HEK293 (cell line): ENCODE data around the gene PCBD2.

Experiments
- BCL11A ChIP-seq: fragments of 450-650 bp; formaldehyde crosslinking; IDR thresholded peaks from 2 replicates; pipeline ENCODE4 v1.5.1; 2016; ENCODE audit warnings: low read depth, missing biosample characterization, missing genetic modification characterization
- HOXA7 ChIP-seq: sonication (generic); formaldehyde crosslinking; IDR thresholded peaks from 2 replicates; pipeline ENCODE4 v1.8.1; 2022; ENCODE audit warnings: missing genetic modification reagents, borderline replicate concordance
- KLF1 ChIP-seq: fragments of 450-650 bp; formaldehyde crosslinking; IDR thresholded peaks from 2 replicates; pipeline ENCODE4 v1.5.1; 2016; ENCODE audit warnings: missing biosample characterization, missing genetic modification characterization
- MYNN ChIP-seq: fragments of 450-650 bp; formaldehyde crosslinking; IDR thresholded peaks from 2 replicates; pipeline ENCODE4 v1.5.1; 2016; ENCODE audit warnings: missing biosample characterization, missing genetic modification characterization, borderline replicate concordance
- ZBTB8A ChIP-seq: fragments of 450-650 bp; formaldehyde crosslinking; IDR thresholded peaks from 2 replicates; pipeline ENCODE4 v1.5.1; 2016; ENCODE audit warnings: missing biosample characterization, missing genetic modification characterization
- ZNF140 ChIP-seq: fragments of 450-650 bp; formaldehyde crosslinking; IDR thresholded peaks from 2 replicates; pipeline ENCODE4 v1.5.1; 2016; ENCODE audit warnings: missing biosample characterization, missing genetic modification characterization
- ZNF157 ChIP-seq: fragments of 450-650 bp; formaldehyde crosslinking; IDR thresholded peaks from 2 replicates; pipeline ENCODE4 v1.5.1; 2016; ENCODE audit warnings: missing biosample characterization, missing genetic modification characterization
- ZNF211 ChIP-seq: fragments of 450-650 bp; formaldehyde crosslinking; IDR thresholded peaks from 2 replicates; pipeline ENCODE4 v1.5.1; 2016; ENCODE audit warnings: low read depth, missing biosample characterization, missing genetic modification characterization
- ZNF239 ChIP-seq: fragments of 450-650 bp; formaldehyde crosslinking; IDR thresholded peaks from 2 replicates; pipeline ENCODE4 v1.5.1; 2016; ENCODE audit warnings: missing biosample characterization, missing genetic modification characterization
- ZNF416 ChIP-seq: fragments of 450-650 bp; formaldehyde crosslinking; IDR thresholded peaks from 2 replicates; pipeline ENCODE4 v1.5.1; 2016; ENCODE audit warnings: missing biosample characterization, missing genetic modification characterization
- ZNF514 ChIP-seq: fragments of 450-650 bp; formaldehyde crosslinking; IDR thresholded peaks from 2 replicates; pipeline ENCODE4 v1.5.1; 2016; ENCODE audit warnings: missing biosample characterization, missing genetic modification characterization
- ZNF529 ChIP-seq: fragments of 450-650 bp; formaldehyde crosslinking; IDR thresholded peaks from 2 replicates; pipeline ENCODE4 v1.5.1; 2017; ENCODE audit warnings: missing genetic modification characterization, missing biosample characterization; ENCODE audit not compliant: insufficient replicate concordance
- ZNF555 ChIP-seq: fragments of 450-650 bp; formaldehyde crosslinking; conservative IDR thresholded peaks from 2 replicates; pipeline ENCODE4 v1.5.1; 2017; ENCODE audit warnings: missing biosample characterization, mild to moderate bottlenecking, missing genetic modification characterization, inconsistent platforms
- ZNF626 ChIP-seq: fragments of 450-650 bp; sonication (Bioruptor Pico); formaldehyde crosslinking; IDR thresholded peaks from 2 replicates; pipeline ENCODE4 v1.5.1; 2018; ENCODE audit warnings: missing biosample characterization, missing genetic modification characterization, inconsistent platforms
- ZNF664 ChIP-seq: fragments of 450-650 bp; formaldehyde crosslinking; IDR thresholded peaks from 2 replicates; pipeline ENCODE4 v1.5.1; 2016; ENCODE audit warnings: missing biosample characterization, missing genetic modification characterization
- ZNF670 ChIP-seq: fragments of 450-650 bp; formaldehyde crosslinking; IDR thresholded peaks from 2 replicates; pipeline ENCODE4 v1.5.1; 2016; ENCODE audit warnings: missing biosample characterization, missing genetic modification characterization, low read depth
- ZNF76 ChIP-seq: fragments of 450-650 bp; formaldehyde crosslinking; IDR thresholded peaks from 2 replicates; pipeline ENCODE4; 2016; ENCODE audit warnings: low read depth, missing biosample characterization, missing genetic modification characterization, borderline replicate concordance
- TF ChIP-seq, protein P1 (sequence below): fragments of 450-650 bp; formaldehyde crosslinking; IDR thresholded peaks from 2 replicates; pipeline ENCODE4 v1.5.1; 2016; ENCODE audit warnings: missing biosample characterization, missing genetic modification characterization, borderline replicate concordance
- TF ChIP-seq, protein P2 (sequence below): fragments of 450-650 bp; formaldehyde crosslinking; IDR thresholded peaks from 2 replicates; pipeline ENCODE4 v1.5.1; 2016; ENCODE audit warnings: missing biosample characterization, missing genetic modification characterization
- TF ChIP-seq, protein P3 (sequence below): fragments of 450-650 bp; formaldehyde crosslinking; IDR thresholded peaks from 2 replicates; pipeline ENCODE4 v1.5.1; 2016; ENCODE audit warnings: missing biosample characterization, missing genetic modification characterization
- TF ChIP-seq, protein P4 (sequence below): fragments of 450-650 bp; formaldehyde crosslinking; IDR thresholded peaks from 2 replicates; pipeline ENCODE4 v1.5.1; 2016; ENCODE audit warnings: missing biosample characterization, missing genetic modification characterization, low read depth
- TF ChIP-seq, protein P5 (sequence below): fragments of 450-650 bp; formaldehyde crosslinking; IDR thresholded peaks from 2 replicates; pipeline ENCODE4 v1.5.1; 2016; ENCODE audit warnings: missing biosample characterization, missing genetic modification characterization, borderline replicate concordance
- TF ChIP-seq, protein P6 (sequence below): fragments of 450-650 bp; formaldehyde crosslinking; IDR thresholded peaks from 2 replicates; pipeline ENCODE4 v1.5.1; 2016; ENCODE audit warnings: missing biosample characterization, missing genetic modification characterization
- TF ChIP-seq, protein P7 (sequence below): fragments of 450-650 bp; formaldehyde crosslinking; IDR thresholded peaks from 2 replicates; pipeline ENCODE4 v1.5.1; 2016; ENCODE audit warnings: missing biosample characterization, missing genetic modification characterization

PCBD2 gene

DNA sequence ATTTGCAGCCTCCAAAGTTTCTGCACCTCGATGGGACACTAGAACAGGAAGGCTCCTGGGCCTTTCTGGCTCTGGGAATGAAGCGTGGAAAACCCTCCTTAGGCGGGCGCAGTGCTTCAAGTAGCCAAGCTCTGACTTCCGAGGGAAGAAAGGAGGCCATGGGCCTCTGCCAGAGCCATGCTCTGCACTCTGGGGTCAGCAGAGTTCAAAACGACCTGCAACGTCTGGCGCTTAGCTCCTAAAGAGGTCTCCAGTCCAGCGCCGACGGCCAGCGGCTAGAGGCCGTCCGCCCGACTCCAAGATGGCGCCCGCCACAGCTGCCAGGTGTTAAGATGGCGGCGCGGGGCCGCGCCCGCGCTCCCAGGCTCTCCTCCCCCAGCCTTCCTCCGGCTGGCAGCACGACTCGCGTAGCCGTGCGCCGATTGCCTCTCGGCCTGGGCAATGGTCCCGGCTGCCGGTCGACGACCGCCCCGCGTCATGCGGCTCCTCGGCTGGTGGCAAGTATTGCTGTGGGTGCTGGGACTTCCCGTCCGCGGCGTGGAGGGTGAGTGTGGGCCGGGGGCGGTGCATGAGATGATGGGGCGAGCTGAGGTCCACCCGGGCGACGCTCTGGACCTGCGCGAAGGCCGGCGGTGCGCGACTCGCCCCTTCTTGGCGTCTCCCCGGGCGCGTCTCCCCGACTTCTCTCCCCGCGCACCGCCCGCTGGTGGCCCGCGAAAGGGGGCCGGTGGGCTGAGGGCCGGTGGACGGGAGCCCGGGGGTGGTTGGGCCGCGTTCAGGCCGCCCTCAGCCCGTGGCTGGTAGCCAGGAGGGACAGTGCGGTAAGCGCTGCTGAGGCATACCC is 30.7 kb upstream of the PCBD2 start, which contains the start of gene TXNDC15 (continued):
- TF ChIP-seq, protein P1, sequence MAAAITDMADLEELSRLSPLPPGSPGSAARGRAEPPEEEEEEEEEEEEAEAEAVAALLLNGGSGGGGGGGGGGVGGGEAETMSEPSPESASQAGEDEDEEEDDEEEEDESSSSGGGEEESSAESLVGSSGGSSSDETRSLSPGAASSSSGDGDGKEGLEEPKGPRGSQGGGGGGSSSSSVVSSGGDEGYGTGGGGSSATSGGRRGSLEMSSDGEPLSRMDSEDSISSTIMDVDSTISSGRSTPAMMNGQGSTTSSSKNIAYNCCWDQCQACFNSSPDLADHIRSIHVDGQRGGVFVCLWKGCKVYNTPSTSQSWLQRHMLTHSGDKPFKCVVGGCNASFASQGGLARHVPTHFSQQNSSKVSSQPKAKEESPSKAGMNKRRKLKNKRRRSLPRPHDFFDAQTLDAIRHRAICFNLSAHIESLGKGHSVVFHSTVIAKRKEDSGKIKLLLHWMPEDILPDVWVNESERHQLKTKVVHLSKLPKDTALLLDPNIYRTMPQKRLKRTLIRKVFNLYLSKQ (tag by site-specific recombination), result no peak
- TF ChIP-seq ZNF76 (tag by site-specific recombination) (peak; percentile 95), ZNF211 (no peak), ZNF514 (tag by site-specific recombination) (no peak), ZNF626 (tag by site-specific recombination) (no peak), ZNF416 (tag by site-specific recombination) (no peak), ZNF157 (tag by site-specific recombination) (no peak), ZNF555 (no peak), ZNF670 (no peak), ZNF239 (tag by site-specific recombination) (0 out of 2 replicates have a peak, but pooled peaks have one; percentile 13), HOXA7 (CRISPR knock-in tag) (no peak), ZNF140 (tag by site-specific recombination) (no peak), ZBTB8A (tag by site-specific recombination) (peak; percentile 95), BCL11A (tag by site-specific recombination) (0 out of 2 replicates have a peak, but pooled peaks have one; percentile 41), ZNF664 (tag by site-specific recombination) (no peak), KLF1 (peak; percentile 52; the same call in 1 of the 2 replicates), ZNF529 (tag by site-specific recombination) (no peak), MYNN (tag by site-specific recombination) (no peak; the same call in 1 of the 2 replicates)
- TF ChIP-seq, protein P2, sequence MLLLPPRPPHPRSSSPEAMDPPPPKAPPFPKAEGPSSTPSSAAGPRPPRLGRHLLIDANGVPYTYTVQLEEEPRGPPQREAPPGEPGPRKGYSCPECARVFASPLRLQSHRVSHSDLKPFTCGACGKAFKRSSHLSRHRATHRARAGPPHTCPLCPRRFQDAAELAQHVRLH (tag by site-specific recombination), result peak; percentile 74
- TF ChIP-seq, protein P3, sequence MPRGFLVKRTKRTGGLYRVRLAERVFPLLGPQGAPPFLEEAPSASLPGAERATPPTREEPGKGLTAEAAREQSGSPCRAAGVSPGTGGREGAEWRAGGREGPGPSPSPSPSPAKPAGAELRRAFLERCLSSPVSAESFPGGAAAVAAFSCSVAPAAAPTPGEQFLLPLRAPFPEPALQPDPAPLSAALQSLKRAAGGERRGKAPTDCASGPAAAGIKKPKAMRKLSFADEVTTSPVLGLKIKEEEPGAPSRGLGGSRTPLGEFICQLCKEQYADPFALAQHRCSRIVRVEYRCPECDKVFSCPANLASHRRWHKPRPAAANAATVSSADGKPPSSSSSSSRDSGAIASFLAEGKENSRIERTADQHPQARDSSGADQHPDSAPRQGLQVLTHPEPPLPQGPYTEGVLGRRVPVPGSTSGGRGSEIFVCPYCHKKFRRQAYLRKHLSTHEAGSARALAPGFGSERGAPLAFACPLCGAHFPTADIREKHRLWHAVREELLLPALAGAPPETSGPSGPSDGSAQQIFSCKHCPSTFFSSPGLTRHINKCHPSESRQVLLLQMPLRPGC (tag by site-specific recombination), result peak; percentile 64
- TF ChIP-seq, protein P4, sequence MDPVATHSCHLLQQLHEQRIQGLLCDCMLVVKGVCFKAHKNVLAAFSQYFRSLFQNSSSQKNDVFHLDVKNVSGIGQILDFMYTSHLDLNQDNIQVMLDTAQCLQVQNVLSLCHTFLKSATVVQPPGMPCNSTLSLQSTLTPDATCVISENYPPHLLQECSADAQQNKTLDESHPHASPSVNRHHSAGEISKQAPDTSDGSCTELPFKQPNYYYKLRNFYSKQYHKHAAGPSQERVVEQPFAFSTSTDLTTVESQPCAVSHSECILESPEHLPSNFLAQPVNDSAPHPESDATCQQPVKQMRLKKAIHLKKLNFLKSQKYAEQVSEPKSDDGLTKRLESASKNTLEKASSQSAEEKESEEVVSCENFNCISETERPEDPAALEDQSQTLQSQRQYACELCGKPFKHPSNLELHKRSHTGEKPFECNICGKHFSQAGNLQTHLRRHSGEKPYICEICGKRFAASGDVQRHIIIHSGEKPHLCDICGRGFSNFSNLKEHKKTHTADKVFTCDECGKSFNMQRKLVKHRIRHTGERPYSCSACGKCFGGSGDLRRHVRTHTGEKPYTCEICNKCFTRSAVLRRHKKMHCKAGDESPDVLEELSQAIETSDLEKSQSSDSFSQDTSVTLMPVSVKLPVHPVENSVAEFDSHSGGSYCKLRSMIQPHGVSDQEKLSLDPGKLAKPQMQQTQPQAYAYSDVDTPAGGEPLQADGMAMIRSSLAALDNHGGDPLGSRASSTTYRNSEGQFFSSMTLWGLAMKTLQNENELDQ (tag by site-specific recombination), result no peak
- TF ChIP-seq, protein P5, sequence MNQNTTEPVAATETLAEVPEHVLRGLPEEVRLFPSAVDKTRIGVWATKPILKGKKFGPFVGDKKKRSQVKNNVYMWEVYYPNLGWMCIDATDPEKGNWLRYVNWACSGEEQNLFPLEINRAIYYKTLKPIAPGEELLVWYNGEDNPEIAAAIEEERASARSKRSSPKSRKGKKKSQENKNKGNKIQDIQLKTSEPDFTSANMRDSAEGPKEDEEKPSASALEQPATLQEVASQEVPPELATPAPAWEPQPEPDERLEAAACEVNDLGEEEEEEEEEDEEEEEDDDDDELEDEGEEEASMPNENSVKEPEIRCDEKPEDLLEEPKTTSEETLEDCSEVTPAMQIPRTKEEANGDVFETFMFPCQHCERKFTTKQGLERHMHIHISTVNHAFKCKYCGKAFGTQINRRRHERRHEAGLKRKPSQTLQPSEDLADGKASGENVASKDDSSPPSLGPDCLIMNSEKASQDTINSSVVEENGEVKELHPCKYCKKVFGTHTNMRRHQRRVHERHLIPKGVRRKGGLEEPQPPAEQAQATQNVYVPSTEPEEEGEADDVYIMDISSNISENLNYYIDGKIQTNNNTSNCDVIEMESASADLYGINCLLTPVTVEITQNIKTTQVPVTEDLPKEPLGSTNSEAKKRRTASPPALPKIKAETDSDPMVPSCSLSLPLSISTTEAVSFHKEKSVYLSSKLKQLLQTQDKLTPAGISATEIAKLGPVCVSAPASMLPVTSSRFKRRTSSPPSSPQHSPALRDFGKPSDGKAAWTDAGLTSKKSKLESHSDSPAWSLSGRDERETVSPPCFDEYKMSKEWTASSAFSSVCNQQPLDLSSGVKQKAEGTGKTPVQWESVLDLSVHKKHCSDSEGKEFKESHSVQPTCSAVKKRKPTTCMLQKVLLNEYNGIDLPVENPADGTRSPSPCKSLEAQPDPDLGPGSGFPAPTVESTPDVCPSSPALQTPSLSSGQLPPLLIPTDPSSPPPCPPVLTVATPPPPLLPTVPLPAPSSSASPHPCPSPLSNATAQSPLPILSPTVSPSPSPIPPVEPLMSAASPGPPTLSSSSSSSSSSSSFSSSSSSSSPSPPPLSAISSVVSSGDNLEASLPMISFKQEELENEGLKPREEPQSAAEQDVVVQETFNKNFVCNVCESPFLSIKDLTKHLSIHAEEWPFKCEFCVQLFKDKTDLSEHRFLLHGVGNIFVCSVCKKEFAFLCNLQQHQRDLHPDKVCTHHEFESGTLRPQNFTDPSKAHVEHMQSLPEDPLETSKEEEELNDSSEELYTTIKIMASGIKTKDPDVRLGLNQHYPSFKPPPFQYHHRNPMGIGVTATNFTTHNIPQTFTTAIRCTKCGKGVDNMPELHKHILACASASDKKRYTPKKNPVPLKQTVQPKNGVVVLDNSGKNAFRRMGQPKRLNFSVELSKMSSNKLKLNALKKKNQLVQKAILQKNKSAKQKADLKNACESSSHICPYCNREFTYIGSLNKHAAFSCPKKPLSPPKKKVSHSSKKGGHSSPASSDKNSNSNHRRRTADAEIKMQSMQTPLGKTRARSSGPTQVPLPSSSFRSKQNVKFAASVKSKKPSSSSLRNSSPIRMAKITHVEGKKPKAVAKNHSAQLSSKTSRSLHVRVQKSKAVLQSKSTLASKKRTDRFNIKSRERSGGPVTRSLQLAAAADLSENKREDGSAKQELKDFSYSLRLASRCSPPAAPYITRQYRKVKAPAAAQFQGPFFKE, result no peak
- TF ChIP-seq, protein P6, sequence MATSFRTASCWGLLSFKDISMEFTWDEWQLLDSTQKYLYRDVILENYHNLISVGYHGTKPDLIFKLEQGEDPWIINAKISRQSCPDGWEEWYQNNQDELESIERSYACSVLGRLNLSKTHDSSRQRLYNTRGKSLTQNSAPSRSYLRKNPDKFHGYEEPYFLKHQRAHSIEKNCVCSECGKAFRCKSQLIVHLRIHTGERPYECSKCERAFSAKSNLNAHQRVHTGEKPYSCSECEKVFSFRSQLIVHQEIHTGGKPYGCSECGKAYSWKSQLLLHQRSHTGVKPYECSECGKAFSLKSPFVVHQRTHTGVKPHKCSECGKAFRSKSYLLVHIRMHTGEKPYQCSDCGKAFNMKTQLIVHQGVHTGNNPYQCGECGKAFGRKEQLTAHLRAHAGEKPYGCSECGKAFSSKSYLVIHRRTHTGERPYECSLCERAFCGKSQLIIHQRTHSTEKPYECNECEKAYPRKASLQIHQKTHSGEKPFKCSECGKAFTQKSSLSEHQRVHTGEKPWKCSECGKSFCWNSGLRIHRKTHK (tag by site-specific recombination), result no peak
- TF ChIP-seq, protein P7, sequence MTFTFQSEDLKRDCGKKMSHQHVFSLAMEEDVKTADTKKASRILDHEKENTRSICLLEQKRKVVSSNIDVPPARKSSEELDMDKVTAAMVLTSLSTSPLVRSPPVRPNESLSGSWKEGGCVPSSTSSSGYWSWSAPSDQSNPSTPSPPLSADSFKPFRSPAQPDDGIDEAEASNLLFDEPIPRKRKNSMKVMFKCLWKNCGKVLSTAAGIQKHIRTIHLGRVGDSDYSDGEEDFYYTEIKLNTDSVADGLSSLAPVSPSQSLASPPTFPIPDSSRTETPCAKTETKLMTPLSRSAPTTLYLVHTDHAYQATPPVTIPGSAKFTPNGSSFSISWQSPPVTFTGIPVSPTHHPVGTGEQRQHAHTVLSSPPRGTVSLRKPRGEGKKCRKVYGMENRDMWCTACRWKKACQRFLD (tag by site-specific recombination), result no peak
